ENCODE data around the gene USP15.

- TF ChIP-seq CTCF (IDR thresholded peaks at IDR 0.05) (no peak), POLR2A (IDR thresholded peaks at IDR 0.05) (no peak)
Measured at GRCh38 chr12:62434494-62435302, 174.5 kb downstream of the USP15 start.

Measured in lower leg skin (tissue), 3 donors.